ENCODE results near the gene NPAS3.

Gene NPAS3

GRCh38 chr14:33490555-33490954, 551.9 kb downstream of the NPAS3 start:
- FAIRE-seq, result no peak

GRCh38 chr14:33491112-33491511, 552.4 kb downstream of the NPAS3 start:
- FAIRE-seq, result no peak

DNA sequence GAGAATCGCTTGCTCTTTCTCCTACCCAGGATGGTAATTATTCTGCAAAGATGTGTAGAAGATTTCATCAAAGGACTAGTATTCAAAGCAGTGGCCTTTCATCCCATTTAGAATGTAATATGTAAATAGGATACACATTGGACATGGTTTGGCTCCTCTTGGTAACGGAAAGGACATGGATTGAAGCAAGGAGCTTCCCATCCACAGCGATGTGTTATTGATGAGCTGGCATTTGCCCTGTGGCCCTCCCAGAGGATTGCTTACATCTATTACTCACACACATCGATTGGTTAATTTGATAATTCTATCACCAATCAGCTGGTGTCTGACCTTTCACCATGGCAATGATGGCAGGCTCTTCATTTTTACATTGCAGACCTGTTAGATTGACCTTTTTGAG, 553.8 kb downstream of the NPAS3 start:
- no peak for FAIRE-seq

DNA sequence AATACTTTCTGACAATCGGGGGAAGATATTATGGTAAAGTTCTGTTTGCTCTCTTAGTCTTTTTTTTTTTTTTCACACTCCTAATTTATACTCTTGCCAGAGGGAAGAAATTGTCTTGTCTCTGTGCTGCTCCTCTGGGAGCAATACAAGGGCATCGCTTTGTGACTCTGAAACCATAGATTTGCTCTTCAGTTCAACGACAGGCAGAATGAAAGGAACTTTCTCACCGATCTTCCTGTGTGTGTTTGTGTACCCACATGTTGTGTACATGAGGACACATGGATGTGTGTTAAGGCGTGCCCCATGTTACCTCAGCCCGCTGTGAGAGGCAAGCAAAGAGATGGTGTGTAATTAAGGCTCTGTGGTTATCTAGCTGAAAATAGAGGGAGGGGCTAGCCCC, 554.6 kb downstream of the NPAS3 start:
- no peak for FAIRE-seq

- no peak for FAIRE-seq
Observed at GRCh38 chr14:33493990-33494389, 555.3 kb downstream of the NPAS3 start.

- no peak for FAIRE-seq
Observed at GRCh38 chr14:33499687-33500086, 561.0 kb downstream of the NPAS3 start.

GRCh38 chr14:33504246-33505099, 565.8 kb downstream of the NPAS3 start:
- no peak for FAIRE-seq

DNA sequence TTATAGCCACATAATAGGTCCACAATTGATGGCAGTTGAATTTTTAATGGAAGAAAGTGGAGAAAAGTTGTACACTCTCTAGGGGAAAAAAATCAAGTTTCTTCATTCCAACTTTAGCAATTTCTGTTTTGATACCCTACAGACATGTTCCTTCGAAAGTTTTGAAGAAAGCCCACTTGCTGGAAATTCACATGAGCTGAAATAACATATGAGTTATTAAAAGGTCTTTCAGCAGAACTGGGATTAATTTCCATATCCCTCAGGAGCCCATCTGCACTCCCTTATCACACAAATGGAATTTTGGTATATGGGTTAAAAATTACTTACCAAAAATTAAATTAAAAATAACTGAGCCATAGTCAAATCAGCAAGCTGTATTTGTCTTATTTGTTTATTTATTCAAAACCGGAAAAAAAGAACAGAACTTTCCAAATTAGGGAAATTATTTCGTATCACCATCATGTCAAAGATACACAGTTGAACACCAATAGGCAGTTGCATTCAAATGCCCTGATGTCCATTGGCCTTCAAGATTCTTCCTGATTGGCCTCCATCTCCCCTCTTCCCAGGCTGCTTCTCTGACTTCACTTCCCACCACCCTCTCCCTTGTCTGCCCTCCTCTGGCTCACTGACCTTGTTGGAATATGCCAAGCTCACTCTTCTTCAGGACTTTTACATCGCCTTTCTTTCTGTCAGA, 566.7 kb downstream of the NPAS3 start:
- FAIRE-seq, result no peak

DNA sequence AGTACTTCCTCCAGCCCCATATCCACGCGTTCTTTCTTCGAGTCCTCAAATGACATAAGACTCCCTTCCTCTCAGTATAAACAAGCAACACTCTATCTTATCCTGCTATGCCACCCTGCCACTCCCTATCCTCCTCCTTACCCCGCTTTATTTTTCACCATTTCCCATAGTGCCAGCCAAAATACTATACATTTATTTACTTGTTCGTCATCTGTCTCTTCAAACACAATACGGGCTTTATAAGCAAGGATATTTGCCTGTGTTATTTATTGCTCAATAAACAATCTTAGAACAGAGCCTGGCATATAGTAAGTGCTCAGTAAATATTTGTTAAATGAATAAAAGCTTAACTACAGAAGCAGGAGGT, 567.3 kb downstream of the NPAS3 start:
- no peak for FAIRE-seq

- no peak for FAIRE-seq
Observed at GRCh38 chr14:33508126-33509062, 569.7 kb downstream of the NPAS3 start.

- FAIRE-seq, result no peak
Observed at GRCh38 chr14:33509454-33509853, 570.8 kb downstream of the NPAS3 start.

DNA sequence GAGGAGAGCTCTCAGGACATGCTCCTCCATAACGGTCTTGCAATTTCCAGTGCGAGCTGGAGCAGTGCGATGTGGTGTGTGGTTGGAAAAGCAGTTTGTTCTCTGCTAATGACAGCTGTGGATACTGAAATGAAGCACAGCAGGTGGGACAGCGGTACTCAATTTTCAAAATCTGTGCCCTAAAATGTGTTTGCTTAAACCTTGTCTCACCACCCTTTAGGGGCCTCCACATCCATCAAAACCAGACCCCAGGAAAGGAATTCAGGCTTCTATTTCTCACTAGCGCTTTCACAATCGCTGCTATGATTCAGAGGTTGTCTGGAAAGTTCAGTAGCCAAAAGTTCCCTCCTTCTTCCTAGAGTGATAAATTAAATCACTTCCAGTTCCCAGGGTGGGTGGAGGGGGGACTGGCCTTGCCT, 571.4 kb downstream of the NPAS3 start:
- FAIRE-seq, result no peak

DNA sequence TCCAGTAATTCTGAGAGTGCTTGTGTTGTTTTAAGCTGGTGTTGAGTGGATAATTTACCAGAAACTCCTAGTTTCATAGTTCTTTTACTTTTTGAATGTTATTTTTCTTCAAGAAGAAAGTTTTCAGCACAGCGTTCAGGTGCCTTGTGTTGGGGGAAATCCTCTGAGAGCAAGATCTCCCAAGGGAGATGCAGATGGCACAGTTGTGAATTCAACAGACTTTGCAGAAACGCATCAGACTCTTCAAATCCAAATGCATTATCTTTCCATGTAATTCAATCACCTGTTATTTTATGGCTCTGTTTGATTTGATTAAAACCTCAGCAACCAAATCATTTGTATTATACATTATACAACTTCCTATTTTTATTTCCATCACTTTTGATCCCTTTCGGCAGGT, 572.3 kb downstream of the NPAS3 start:
- no peak for FAIRE-seq

- no peak for FAIRE-seq
Observed at GRCh38 chr14:33511851-33512640, 573.4 kb downstream of the NPAS3 start.

DNA sequence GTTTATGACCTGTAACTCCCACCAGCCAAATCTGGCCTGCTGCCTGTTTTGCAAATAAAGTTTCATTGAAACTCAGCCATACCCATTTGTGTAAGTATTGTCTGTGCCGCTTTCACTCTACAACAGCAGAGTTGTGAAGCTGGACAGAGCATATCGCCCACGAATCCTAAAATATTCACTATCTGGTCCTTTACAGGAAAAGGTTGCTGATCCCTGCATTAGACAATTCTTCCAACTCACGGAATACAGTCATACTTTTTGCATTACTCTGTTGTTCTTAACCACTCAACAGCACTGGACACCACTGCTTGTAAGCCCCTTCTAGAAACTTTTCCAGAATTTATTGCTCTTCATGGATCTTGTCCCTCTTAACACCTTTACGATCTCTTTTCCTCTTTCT, 576.8 kb downstream of the NPAS3 start:
- FAIRE-seq, result no peak

- FAIRE-seq, result no peak
Observed at GRCh38 chr14:33515899-33516298, 577.2 kb downstream of the NPAS3 start.

GRCh38 chr14:33516898-33517436, 578.3 kb downstream of the NPAS3 start:
- no peak for FAIRE-seq

DNA sequence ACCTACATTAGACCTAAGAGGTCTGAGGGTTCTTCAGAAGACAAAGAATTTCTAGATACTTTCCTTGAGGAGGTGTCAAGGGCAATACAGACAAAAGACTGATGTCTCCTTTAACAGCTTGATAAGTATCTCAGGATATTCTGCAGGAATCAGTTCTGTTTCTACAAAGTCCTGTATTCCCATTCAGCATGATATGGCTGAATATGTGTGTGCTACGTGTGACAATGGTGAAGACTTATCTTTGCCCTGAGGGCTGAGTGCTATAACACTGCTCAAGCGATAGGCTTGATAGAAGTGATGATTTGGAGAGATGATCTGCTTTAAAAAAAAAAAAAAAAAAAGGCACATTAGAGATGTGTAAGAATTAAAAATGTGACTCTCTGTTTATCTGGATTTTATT, 582.5 kb downstream of the NPAS3 start:
- FAIRE-seq, result no peak

DNA sequence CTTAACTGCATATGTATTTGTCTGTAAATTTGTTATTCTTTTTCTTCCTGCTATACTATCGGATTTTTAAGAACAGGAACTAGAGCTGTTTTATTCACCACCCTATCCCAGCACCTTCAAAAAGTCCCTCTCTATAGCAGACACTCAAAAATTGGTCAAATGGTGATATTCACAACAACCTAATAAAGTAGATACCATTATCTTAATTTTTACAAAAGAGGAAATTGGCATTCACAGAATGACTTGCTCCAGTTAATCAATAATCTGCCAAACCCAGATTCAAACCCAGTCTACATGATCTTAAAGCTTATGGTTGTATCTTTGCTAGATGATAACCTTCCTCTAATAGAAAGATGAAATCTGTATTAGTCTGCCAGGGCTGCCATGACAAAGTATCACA, 585.6 kb downstream of the NPAS3 start:
- FAIRE-seq, result no peak

DNA sequence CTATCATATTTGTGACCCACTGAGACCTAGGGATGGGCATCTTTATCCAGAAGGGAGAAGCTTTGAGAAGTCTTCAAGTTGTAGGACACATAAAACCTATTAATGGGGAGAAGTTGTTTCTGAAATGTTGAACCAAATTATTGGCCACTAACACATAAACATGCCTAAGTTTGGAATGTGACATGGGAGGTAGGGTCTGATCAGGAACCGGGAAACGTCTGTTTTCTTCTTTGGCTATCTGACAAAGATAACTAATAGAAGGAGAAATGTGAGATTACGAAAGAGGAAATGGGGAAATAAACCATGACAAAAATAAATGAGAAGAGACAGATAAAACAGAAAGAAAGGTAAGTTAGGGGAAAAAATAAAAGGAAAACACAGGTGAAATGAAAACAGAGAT, 586.9 kb downstream of the NPAS3 start:
- no peak for FAIRE-seq

- FAIRE-seq, result no peak
Observed at GRCh38 chr14:33527023-33527634, 588.5 kb downstream of the NPAS3 start.

DNA sequence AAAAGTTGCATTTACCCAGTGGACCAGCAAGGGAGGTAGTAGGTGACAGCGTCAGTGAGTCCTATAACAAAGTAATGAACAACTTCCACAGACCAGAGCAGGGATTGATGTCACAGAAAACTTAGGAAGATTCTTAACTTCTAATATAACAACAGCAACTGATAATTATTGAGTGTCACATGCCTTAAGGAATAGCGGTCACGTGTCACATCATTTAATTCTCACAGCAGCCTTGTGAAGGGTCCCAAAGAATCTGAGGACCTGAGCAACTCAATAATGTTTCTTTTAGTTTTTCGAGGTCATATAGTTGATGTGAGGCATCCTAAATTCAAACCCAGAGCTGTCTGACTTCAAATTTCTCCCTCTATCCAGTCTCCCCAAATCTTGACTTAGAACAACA, 590.0 kb downstream of the NPAS3 start:
- no peak for FAIRE-seq

Data from A204.1 (cell line).